KOPT-K1 (cell line): ENCODE measurements around the gene CCM2.
"Not testable (repeated sequence)": the region's sequence is repeated elsewhere in the genome, so short reads cannot be mapped to it uniquely, and the experiment has no call there.

ENCODE experiments used
- H3K27ac ChIP-seq: fragments of 200-600 bp; sonication (generic); 2 replicates; pipeline ENCODE4 v1.5.1; 2016; ENCODE audit warnings: antibody characterized with exemption, mild to moderate bottlenecking, low read depth, low read length; ENCODE audit not compliant: poor library complexity, severe bottlenecking
- H3K36me3 ChIP-seq: fragments of 200-600 bp; sonication (generic); 2 replicates; pipeline ENCODE4 v1.5.1; 2017; ENCODE audit warnings: antibody characterized with exemption, mild to moderate bottlenecking, low read length, moderate library complexity; ENCODE audit not compliant: insufficient read depth
- H3K9me3 ChIP-seq: fragments of 200-600 bp; sonication (generic); 2 replicates; pipeline ENCODE4 v1.5.1; 2017; ENCODE audit warnings: antibody characterized with exemption, low read length, mild to moderate bottlenecking; ENCODE audit not compliant: insufficient read depth, poor library complexity, severe bottlenecking

CCM2 gene

DNA sequence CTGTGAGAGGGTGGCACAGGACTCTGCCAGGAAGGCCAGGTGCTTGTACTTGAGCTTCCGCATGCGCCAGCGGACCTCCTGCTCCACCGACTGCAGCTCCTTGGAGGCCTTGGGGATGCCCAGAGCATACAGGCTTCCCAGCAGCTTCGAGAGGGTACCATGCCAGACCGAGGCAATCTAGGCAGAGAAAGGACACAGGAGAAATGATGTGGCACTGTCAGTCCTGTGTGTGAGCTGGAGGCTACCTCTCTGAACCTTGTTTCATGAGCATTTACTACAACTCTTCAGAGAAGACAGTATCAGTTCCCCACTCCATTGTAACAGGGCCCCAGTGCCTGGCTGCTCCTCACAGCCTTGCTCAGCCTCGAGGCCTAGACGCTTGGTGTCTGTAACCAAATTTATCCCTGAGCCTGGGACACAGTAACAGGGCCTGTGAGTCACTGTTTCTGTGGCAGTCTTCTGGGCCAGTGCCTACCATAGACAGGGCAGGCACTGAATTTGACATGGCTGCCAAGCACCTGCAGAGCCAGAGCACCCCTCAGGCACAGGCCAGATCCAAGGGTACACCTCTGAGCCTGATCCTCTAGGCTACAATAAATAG lies 105.7 kb downstream of the CCM2 start:
- H3K36me3 ChIP-seq = peaks cover 94% of the 10 kb centered on the region

DNA sequence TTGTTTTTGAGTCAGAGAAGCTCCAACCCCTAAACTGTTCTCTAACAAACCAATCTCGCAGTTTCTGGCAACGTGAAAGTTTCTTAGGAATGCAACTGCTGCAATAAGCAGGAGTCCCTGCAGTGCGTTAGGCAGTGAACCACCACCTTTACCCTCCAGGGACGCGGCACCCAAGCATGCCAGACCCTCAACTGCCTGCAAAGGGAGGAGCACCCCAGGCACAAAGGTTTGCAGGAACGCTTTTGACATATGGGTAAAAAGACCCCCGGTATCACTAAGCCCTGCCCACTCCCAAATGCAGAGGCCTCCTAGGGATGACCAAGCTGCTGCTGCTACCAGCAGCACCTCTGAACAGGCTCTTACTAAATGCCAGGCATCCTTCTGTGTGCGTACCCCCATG lies 106.8 kb downstream of the CCM2 start:
- Histone ChIP-seq H3K27ac (no peak overlapping the region), H3K36me3 (peaks cover 83% of the 10 kb centered on the region), H3K9me3 (no peaks in the 10 kb centered on the region)

More for the DNA sequence above, 105.7 kb downstream of the CCM2 start:
- no peaks in the 10 kb centered on the region for H3K9me3 ChIP-seq
- H3K27ac ChIP-seq = no peak overlapping the region

DNA sequence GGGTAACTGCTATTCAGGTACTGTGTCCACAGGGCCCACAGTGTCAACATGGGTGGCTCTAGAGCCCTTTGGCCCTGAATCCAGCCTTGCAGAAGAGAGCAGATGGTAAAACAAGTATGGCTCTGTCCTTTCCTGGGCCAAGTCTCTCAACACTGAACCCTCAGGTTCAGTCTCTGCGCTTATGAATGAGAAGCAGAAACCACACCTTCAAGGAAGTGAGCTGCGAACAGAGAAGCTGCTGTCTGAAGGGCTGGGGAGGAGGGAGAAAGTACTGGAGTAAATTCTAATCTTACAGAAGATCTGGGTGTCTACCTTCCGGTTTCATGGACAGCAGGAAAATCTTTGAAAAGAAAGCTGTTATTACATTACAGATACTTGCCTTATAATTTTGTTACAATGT lies 107.4 kb downstream of the CCM2 start:
- Histone ChIP-seq H3K36me3 (peaks cover 77% of the 10 kb centered on the region), H3K27ac (no peak overlapping the region)

DNA sequence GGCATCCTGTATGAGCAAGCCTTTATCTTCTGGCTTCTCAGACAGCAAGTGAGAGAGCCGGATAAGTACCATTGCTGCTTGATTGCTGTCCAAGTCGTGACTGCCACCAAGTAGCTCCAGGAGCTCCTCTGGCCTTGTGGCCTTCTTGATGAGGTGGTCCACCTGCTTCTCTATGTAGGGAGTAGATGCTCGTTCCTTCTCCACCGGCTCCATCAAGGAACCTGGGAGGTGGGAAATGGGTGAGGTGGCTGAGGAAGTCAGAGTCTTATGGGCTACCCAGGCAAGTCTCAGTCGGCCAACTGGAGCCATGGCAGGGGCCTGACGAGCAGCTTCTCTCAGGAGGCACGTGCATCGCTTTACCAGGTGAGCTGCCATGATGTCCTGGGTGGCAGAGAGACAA lies 108.9 kb downstream of the CCM2 start:
- Histone ChIP-seq H3K9me3 (no peaks in the 10 kb centered on the region), H3K27ac (no peak overlapping the region), H3K36me3 (peaks cover 62% of the 10 kb centered on the region)

More for the DNA sequence above, 107.4 kb downstream of the CCM2 start:
- no peaks in the 10 kb centered on the region for H3K9me3 ChIP-seq

DNA sequence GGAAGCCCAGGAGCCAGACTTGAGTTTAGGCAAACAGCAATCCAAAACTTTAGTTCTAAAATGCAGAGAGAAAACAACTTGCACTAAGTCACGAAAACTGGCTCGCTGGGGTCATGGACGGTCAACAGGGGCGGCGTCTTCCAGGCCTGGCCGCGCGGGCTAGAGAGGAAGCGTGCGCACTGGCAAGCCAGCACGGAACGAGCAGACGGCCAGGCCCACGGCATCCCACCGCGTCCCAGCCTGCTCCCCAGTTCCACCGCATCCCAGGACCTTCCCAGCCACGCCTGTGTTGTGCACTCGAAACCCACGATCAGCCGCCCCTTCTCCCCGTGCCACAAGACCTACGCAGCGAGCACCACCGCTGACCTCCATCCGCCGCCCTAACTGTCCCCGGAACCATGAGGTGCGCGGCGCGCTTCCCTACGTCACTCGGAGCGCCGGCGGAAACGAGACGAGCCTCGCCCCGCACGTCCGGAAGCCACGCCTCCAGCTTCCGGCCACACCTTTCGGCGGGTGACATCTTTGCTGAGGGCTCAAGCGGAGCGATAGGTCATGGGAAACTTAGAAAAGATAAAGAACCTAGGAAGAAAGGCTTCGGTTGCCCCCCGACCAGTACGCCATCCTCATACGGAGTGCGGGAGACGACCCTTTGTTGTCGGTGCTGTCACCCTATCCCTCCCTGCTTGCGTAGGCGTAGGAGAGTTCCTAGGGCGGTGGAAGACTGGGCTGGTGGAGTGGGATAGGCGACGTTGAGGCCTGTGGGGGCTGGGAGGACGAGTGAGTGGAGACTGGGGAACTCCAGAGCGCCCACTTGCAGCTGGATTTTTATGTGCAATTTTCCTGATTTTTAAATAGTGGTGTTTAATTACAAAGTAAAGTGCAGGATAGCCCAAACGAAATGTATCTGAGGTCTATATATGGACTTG lies 111.6 kb downstream of the CCM2 start, which contains the start of gene TBRG4:
TBRG4 (minus strand) TSS at position 400 of the 926 bp plus-strand sequence. CDS start 2,460 bp downstream, outside the sequence.
- Histone ChIP-seq H3K27ac (peak within 1 kb of the TSS; percentile 93), H3K36me3 (peaks cover 35% of the 10 kb centered on the region), H3K9me3 (no peaks in the 10 kb centered on the region)

DNA sequence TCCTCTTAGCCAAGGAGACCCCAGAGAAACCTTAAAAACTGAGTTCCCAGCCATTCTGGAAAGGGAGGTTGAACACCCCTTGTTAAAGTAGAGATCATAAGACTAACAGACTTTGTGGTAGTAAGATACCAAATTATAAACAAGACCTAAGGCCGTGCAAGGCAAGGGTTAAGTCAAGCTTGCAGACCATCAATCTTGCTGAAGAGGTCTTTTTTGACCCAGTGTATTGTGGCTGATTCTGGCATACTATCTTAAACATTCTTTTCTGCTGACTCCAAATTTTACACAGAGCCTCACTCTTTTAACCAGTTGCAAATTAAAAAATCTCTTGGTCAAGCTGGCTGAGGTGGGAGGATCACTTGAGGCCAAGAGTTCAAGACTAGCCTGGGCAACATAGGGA lies 112.6 kb downstream of the CCM2 start:
- no peaks in the 10 kb centered on the region for H3K9me3 ChIP-seq
- H3K27ac ChIP-seq = no peak overlapping the region
- H3K36me3 ChIP-seq = peaks cover 24% of the 10 kb centered on the region

DNA sequence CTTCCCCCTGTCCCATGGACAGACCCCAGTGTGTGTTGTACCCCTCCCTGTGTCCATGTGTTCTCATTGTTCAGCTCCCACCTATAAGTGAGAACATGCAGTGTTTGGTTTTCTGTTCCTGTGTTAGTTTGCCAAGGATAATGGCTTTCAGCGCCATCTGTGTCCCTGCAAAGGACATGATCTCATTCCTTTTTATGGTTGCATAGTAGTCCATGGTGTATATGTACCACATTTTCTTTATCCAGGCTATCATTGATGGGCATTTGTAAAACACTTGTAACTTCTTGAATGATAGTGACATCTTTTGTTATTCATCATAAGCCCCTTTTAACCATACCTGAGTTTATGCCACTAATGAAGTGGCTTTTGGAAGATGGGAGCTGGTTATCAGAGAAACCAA lies 114.3 kb downstream of the CCM2 start:
- H3K9me3 ChIP-seq, H3K36me3 ChIP-seq, H3K27ac ChIP-seq: not testable (repeated sequence)

DNA sequence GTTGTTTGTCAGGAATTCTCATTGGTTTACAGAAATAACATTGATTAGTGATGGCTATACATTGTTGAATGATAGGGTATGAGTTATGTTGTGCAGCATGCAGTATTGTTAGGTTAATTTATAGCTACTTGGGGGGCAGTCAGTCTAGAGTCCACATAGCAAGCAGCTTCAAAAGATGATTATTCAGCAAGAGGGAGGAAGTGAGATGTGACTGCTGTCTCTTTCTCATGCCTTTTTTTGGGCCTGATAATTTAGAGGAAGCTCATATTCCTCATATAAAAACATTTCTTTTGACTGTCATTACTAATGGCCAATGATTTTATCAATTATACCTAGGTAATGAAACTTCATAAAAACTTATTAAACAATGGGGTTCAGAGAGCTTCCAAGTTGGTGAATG lies 114.9 kb downstream of the CCM2 start:
- H3K36me3 ChIP-seq = peaks cover 3% of the 10 kb centered on the region; the same call in 1 of the 2 replicates
- no peaks in the 10 kb centered on the region for H3K9me3 ChIP-seq
- no peak overlapping the region for H3K27ac ChIP-seq

DNA sequence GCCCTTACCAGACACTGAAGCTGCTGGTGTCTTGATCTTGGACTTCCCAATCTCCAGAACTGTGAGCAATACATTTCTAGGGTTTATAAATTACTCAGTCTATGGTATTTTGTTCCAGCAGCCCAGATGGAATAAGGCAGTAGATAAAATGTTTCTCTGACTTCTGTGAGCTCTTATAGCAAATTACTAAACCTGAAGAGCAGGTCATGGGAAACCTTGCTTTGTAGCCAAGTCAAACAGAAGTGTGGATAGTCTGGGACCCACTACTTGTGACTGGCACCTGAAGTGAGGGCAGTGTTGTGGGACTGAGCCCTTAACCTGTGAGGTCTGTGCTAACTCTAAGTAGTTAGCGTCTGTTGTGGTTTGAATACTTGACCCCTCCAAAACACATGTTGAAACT lies 116.0 kb downstream of the CCM2 start:
- Histone ChIP-seq H3K27ac (no peak overlapping the region), H3K36me3 (no peaks in the 10 kb centered on the region), H3K9me3 (no peaks in the 10 kb centered on the region)

DNA sequence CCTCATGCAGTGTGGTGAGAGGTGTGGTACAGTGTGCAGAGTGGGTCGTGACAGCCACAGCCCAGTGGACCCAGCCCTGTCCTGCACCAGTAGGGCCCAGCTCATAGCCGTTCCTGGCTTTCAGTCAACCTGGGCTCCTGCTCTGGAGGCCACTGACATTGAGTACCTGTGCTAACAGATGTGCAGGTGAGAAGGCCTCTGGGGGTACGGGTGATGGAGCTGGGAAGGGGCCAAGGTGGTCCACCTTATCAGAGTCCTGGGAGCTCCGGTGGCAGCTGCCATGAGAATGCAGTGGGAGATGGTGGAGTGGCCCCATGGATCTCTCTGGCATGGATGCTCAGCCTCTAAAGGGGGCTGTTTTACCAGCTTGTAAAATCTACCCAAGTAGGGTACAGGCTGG lies 117.6 kb downstream of the CCM2 start:
- H3K36me3 ChIP-seq = no peaks in the 10 kb centered on the region
- no peak overlapping the region for H3K27ac ChIP-seq
- no peaks in the 10 kb centered on the region for H3K9me3 ChIP-seq

DNA sequence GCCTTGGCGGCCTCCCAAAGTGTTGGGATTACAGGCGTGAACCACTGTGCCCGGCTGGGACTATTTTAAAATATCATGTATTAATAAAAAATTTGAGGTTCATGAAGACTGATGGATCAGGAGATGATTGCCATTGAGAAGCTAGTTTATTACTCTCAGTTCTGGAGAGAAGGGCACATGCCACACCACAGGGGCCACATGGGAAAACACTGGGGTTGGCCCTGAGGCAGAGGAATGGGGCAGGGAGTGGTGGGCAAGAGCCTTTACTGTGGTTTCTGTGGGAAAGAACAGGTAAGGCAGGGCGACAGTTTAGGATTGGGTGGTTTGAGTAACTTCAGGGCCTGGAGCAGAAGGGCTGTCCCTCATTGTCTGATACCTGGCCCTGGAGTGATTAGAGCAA lies 118.3 kb downstream of the CCM2 start:
- no peaks in the 10 kb centered on the region for H3K36me3 ChIP-seq
- no peak overlapping the region for H3K27ac ChIP-seq
- H3K9me3 ChIP-seq = no peaks in the 10 kb centered on the region

DNA sequence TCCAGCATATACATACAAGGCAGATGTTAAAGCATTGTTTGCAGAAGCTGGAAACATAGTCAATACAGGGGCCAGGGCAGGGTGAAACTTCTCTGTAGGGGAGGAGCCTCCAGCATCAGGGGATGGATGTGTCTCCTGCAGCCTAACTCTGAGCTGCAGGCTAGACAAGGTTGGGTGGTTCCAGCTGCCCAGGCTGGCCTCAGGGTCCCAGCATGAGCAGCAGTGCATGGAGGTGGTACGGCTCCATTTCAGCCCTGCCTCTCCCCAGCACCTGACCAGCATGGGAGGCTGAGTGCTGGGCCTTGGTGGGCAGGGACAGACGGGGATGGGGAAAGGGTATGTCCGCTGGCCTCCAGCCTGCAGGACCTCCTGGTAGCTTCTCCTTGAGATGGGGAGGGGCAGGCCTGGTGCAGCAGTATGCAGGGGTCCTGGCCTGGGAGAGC lies 118.9 kb downstream of the CCM2 start:
- Histone ChIP-seq H3K9me3 (no peaks in the 10 kb centered on the region), H3K36me3 (no peaks in the 10 kb centered on the region), H3K27ac (no peak overlapping the region)

DNA sequence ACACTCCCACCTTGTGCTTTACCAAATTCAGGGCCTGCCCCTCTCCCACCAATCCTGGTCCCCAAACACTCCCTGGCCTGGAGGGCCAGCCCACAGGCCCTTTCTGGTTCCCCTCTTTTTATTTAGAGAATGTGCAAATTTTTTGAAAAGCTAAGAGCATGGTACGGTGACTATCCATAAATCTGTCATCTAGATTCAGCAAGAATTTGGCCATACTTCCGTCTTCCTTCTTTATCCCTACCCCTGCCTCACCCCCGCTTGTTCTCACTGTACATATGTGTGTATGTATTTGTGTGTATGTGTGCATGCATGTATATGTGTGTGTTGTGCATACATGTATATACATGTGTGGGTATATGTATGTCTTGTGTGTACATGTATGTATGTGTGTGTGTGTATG lies 119.5 kb downstream of the CCM2 start:
- H3K9me3 ChIP-seq = no peaks in the 10 kb centered on the region
- H3K27ac ChIP-seq = no peak overlapping the region
- no peaks in the 10 kb centered on the region for H3K36me3 ChIP-seq

DNA sequence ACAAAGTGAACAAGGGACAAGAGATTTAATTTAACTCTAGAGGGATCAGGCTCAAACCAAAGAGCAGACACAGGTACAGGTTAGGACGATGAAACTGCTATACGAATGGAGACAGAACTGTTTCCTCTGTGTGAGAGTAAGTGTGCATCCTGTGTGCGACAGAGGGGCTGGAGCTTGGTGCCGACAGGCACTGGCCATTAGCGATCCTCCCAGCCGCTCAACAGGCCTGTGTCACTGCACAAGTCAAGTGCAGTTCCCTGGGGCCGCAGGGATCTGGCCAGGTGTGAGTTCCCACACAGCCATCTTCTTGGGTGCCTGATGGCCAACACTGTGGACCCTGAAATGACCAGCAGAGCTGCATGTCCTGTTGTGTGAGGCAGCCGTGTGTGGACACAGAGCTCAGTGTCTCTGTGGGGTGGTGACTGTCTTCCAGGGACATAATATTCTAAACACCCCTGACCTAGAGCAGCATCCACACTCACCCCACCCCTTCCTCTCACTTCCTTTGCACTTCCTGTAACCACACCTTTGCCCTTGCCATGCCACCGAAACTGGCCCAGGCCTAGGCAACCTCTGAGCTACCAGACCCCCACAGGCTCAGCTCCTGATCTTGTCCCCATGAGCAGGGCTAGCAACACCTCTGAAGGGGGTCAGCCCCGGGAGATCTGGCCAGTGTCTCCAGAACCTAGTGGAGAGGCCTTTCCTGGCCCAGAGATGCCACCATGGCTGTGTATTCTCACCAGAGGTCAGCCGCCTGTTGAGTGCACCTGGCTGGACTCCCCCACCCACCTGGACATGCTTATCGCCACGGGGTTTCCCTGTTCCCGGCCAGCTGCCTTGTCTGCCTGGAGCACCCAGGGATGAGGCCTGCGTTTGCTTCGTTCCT lies 123.2 kb downstream of the CCM2 start:
- H3K36me3 ChIP-seq = no peaks in the 10 kb centered on the region
- no peaks in the 10 kb centered on the region for H3K9me3 ChIP-seq

More for the DNA sequence above, 123.2 kb downstream of the CCM2 start:
- H3K27ac ChIP-seq = peak overlapping the region; percentile 5
